GM12891 (cell line): Measurements from ENCODE around the gene CELF3.

Experiments used
- PAX5 ChIP-seq: IDR thresholded peaks from 2 replicates; pipeline ENCODE4 v1.6.1; 2011; ENCODE audit warnings: low read length, moderate library complexity, mild to moderate bottlenecking; ENCODE audit not compliant: insufficient read depth, severe bottlenecking
- POLR2A ChIP-seq: IDR thresholded peaks from 2 replicates; pipeline ENCODE4 v1.6.1; 2011; ENCODE audit warnings: low read depth, low read length, control low read depth
- POLR2AphosphoS5 ChIP-seq: IDR thresholded peaks from 2 replicates; pipeline ENCODE4 v1.6.1; 2011; ENCODE audit warnings: low read depth, low read length, control low read depth
- POU2F2 ChIP-seq: IDR thresholded peaks from 2 replicates; pipeline ENCODE4 v1.6.1; 2011; ENCODE audit warnings: low read depth, mild to moderate bottlenecking, control low read depth, low read length, moderate library complexity
- SPI1 ChIP-seq: IDR thresholded peaks from 2 replicates; pipeline ENCODE4 v1.6.1; 2011; ENCODE audit warnings: low read depth, low read length, control low read depth
- TAF1 ChIP-seq: IDR thresholded peaks from 2 replicates; pipeline ENCODE4 v1.6.1; 2011; ENCODE audit warnings: low read depth, low read length, control low read depth

- TF ChIP-seq POLR2A: no peak
- no peak for TF ChIP-seq POLR2AphosphoS5
- TF ChIP-seq TAF1: no peak
- no peak for TF ChIP-seq POU2F2
- TF ChIP-seq SPI1: no peak
- no peak for TF ChIP-seq PAX5
These were observed 54.9 kb downstream of the CELF3 start for GRCh38 chr1:151661751-151662150.
